Stimulated activated CD4-positive, alpha-beta T cell treated with anti-CD3 and anti-CD28 coated beads, TNF-alpha, amount 100 ng/mL, for 48 hours (primary cell): ENCODE measurements around the gene SUN1.
"Not testable (repeated sequence)": the region's sequence is repeated elsewhere in the genome, so short reads cannot be mapped to it uniquely, and the experiment has no call there.

Source experiments
- DNase-seq, 3 donors: peaks; one replicate each; pipeline ENCODE4 v3.0.0-alpha.2; 2020; ENCODE audit warnings: low read depth in 3 of 3

Gene SUN1

GRCh38 chr7:833601-834258 is 1.5 kb downstream of the SUN1 start:
- DNase-seq: no peak

- no peak for DNase-seq
These were observed 2.0 kb downstream of the SUN1 start for GRCh38 chr7:834277-834676.

DNA sequence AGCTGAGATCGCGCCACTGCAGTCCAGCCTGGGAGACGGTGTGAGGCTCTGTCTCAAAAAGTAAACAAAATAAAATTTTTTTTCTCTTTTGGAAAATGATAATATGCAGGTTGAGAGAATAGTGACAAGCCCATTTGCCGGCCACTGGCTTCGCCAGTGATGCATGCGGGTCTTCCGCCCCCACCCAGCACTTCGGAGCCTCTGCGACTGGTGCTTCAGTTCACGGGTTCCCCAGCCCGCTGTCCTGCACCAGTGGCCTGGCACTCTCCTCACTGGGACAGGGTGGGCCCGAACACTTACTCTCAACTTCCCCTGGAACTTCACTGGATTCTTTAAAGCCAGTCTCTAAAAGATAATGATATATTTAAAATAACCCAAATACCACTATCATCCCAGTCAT is 2.7 kb downstream of the SUN1 start:
- DNase-seq: no peak

DNA sequence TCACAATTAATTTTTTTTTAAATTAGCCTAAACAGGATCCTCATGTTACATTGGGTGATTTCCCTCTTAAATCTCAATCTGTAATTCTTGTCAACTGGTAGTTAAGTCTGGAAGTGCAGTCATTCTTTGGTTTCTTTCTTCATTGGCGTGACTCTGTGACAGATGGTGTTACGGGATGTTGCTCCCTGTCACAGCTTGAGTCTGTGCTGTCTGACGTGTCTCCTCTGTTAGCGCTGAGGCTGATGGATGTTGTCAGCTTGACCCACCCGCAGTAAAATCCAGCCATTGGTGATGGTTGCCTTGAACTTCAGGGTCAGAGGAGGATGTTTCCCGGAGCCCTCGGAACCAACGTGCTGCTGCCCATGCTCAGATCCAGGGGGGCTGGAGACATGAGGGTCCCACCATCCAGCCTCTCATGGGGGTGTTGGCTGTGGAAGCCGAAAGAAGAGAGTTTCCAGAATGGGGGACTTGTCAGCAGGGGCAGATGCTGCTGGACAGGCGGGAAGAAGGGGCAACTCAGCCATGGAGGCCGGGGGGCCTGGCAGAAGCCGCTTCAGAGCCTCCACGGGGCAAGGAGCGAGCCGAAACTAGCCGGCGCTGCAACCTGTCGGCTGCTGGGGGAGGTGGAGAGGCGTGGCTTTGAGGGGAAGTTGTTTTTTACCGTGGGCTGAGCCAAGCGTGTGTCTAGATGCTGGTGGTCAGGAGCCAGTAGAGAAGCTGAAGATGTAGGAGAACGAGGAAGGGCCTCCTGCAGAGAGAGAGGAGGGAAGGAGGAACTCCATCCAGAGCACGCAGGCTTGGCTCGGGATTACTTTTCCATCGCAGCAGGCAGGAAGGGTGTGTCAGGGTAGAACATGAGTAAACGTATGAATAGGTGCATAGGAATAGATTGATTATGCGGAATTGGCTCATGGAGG is 3.5 kb downstream of the SUN1 start:
- no peak for DNase-seq

DNA sequence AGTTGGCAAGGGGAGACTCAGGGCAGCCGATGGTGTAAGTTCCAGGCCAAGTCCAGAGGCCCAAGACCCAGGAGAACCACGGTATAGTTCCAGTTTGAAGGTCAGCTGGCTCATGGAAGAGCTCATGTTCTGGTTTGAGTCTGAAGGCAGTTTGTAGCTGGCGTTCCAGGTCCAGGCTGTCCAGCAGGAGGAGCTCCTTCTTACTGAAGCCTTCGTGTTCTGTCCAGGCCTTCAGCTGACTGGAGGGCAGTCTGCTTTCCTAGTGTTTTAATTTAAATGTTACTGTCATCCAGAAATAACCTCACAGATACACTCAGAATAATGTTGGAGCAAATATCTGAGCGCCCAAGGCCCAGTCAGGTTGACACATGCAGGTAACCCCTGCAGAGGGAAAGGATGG is 4.2 kb downstream of the SUN1 start:
- no peak for DNase-seq

- no peak for DNase-seq
These were observed 4.7 kb downstream of the SUN1 start for GRCh38 chr7:837001-837400.

DNA sequence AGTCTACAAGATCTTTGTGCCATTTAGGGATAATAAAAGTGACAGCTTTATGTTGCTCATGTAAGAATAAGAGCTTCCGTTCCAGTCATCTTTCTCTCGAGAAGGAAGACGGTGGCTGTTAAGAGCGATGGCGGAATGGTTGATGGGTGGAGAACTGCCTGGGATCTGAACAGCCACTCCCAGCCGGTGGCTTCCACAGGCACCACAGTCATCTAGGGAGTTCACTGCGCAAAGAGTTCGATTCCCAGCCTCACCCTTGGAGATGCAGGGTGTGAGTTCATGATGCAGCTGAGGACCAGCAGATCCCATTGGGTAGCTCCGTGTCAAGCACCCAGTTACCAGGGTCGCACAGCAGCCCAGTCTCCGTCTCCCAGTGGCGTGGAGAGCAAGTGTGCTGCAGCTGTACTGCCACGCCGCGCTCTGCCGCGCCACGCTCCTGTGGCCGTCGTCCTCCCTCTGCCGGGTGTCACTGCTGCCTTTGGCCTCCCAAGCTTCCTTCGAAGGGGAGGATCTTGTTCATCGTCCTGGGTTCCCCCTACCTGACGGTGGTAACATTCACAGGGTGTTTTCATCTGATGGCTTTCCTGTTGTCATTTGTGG is 7.8 kb downstream of the SUN1 start:
- no peak for DNase-seq

DNA sequence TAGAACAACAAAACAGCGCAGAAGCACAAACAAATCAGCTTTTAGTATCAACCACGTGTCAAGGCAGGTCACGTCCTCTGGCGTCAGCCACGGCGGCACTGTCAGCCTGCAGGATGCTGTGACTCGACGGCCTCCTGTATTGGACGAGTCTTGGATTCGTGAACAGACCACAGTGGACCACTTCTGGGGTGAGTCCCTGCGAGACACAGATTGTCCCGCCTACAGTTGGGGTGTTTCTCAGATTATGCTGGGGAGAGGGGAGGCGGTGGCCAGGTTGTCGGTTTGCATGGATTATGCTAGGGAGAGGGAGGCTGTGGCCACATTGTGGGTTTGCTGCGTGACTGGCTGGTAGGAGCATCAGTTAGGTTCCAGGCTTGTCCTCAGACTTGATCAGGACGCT is 9.7 kb downstream of the SUN1 start:
- no peak for DNase-seq

GRCh38 chr7:842431-843031 is 10.3 kb downstream of the SUN1 start:
- DNase-seq: no peak

DNA sequence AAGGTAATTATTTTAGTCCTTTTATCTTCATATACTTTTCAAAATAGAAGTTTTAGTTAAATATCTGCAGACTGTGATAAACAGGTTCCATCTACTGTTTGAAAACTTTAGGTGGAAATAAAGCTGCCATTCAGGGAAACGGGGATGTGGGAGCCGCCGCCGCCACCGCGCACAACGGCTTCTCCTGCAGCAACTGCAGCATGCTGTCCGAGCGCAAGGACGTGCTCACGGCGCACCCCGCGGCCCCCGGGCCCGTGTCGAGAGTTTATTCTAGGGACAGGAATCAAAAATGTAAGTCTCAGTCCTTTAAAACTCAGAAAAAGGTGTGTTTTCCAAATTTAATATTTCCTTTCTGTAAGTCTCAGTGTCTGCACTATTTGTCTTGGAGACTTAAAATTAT is 11.0 kb downstream of the SUN1 start:
- no peak for DNase-seq

DNA sequence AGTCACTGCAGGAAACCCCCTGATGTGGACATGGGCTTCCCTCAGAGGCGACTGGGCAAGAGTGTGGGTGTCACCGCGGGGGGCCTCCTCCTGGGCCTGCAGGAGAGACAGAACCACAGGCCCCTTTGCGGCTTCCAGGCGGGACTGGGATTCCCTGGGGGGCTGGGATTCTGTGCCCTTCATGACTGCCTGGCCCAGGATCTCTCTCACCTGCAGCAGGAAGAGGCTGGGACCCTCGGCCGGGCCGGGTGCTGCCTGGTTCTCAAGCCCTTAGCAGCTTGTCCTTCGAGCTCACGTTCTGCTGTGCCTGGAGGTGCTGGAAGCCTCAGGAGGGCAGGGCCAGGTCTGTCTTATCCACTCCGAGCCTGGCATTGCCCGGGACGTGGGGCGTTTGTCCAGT is 11.8 kb downstream of the SUN1 start:
- DNase-seq: no peak

DNA sequence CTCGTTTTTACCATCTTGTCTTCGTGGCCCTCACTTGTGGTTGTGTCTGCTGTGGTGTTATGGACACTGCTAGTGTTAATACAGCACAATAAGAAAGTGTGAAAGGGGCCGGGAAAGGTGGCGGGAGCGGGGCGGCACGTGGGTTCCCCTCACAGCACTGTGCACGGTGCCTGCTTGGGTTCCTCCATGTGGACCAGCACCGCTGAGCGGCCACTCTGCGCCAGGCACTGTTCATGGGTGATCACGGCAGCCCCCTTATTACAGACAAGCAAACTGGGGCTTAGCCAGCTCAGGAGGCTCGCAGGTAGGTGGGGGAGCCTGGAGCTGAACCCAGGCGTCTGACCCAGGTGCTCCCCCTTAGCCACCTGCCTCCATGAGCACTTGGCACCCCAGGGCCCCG is 12.2 kb downstream of the SUN1 start:
- no peak for DNase-seq

DNA sequence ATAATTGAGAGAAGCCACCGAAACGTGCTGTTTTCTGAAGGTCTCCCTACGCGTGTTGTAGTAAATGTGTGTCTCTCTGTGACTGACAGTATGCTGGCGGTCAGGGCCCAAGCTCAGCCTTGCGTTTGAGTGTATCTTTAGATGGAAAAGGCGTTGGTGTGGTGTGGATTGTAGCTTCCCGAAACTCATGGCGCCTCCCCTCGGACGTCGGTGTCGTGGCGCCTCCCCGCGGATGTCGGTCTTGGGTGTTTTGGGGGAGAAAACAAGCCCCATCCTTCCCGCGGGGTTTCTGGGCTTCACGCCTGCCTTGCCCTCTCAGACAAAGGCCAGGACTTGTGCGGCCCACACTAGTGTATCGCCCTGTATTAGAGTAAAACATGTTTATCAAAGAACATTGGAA is 12.8 kb downstream of the SUN1 start:
- no peak for DNase-seq

DNA sequence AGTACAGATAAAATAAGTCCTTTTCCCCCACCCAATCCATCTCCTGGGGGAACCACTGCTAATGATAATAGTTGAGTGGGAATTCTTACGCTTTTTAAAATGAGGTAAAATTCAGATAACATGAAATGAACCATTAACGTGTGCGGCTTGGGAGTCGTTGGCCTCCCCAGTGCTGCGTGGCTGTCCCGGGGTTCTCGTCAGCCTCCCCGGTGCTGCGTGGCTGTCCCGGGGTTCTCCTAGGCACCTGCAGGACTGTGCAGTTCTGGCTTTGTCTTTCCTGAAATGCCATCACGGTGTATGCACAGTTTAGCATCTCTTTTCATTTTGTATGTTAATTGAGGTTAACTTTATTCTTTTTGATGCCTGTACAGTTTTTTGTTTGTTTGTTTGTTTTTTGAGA is 13.5 kb downstream of the SUN1 start:
- DNase-seq: no peak

DNA sequence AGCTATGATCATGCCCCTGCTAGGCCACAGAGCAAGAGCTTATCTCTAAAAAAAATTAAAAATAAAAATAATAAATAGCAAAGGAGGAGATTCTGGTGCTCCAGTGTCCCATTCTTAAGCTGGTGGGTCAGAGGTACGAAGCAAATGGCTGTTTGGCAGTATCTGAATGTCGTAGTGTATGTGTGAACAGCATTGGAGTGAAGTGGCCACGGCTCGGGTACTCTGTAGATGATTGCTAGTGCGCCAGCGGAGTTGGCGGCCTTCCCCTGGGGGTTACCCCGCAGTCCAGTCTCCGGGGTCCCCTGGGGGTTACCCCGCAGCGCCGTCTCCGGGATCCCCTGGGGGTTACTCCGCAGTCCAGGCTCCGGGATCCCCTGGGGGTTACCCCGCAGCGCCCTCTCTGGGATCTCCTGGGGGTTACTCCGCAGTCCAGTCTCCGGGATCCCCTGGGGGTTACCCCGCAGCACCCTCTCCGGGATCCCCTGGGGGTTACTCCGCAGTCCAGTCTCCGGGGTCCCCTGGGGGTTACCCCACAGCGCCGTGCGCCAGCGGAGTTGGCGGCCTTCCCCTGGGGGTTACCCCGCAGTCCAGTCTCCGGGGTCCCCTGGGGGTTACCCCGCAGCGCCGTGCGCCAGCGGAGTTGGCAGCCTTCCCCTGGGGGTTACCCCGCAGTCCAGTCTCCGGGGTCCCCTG is 14.8 kb downstream of the SUN1 start:
- DNase-seq: not testable (repeated sequence)

GRCh38 chr7:847728-848127 is 15.5 kb downstream of the SUN1 start:
- not testable (repeated sequence) for DNase-seq

DNA sequence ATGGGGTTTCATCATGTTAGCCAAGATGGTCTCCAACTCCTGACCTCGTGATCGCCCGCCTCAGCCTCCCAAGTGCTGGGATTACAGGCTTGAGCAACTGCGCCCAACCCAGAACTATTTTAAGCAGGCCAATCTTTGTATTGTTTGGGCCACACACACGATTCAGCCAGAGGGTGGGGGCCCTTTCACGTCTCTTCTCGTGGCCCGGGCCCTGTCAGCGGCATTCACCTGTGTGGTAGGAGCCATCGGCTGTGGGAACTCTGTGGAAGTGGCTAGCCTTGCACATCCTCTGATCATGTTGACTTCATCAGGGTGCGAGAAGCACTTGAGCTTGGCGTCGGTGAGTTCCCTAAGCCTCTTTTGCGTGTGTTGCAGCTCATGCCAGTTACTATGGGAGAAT is 16.9 kb downstream of the SUN1 start:
- no peak for DNase-seq

GRCh38 chr7:849781-850180 is 17.5 kb downstream of the SUN1 start:
- no peak for DNase-seq

- DNase-seq: no peak
These were observed 18.9 kb downstream of the SUN1 start for GRCh38 chr7:851204-851603.

DNA sequence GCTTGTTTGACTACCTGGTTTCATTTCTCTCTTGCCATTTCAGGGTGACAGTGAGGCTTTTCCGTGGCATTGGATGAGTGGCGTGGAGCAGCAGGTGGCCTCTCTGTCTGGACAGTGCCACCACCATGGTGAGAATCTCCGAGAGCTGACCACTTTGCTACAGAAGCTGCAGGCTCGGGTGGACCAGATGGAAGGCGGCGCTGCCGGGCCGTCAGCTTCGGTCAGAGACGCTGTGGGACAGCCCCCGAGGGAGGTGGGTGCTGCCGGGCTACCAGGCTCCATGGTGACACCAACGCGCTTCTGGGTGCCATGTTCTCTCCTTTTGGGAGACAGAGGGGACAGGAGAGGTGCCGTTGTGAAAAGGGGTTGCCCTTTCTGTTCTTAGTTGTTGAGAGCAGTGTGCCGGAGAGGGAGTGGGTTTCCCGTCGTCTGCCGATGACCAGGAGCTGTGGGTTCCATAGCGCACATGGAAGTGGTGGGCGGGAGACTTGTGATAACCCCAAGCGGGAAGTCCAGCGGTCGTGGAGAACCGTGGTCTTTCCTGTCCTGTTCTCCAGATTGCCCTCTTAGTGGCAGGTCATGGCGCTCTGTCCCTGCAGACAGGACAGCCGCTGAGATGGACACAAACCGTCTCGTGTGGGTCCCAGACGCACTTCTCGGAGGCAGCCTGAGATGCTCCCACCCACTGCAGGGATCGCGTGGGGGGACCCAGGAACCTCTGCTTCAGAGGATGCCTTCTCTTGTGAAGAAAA is 21.3 kb downstream of the SUN1 start:
- DNase-seq: no peak

DNA sequence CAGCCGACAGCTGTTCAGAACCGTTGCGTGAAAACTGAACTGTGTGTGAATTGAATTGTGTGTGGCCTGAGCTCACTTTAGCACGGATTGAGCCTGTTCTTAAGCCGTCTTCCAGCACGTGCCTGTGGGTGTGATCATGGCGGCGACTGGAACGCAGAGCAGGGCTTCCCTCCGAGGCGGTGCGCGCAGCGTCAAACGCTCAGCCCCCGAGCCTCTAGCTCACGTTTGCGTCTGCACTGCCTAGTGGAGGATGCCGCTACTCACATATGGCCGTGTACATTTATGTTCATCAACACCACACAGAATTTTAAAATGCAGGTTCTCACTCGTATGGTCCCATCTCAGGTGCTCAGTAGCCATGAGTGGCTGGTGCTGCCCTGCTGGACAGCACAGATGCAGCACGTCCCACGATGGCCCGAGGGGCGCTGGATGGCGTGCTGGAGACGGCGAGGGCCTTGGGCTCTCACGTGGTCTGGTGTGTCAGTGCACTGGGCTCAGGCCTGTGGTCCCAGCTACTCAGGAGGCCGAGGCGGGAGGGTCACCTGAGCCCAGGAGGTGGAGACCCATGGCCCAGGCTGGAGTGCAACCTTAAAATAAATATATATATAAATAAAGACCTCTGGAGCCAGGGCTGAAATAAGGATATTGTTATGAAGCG is 22.0 kb downstream of the SUN1 start:
- DNase-seq: no peak
